RWPE2 (cell line): ENCODE measurements around the gene SRL.
"Not testable (repeated sequence)": the region's sequence is repeated elsewhere in the genome, so short reads cannot be mapped to it uniquely, and the experiment has no call there.

Experiments
- ATAC-seq: fragments of 200-7000 bp; cut with Tn5 transposase; 3 replicates; pipeline ENCODE4 v1.9.1; 2021; ENCODE audit warnings: low read depth
- DNase-seq: peaks from one replicate; pipeline ENCODE4 v3.0.0-alpha.2; 2020; ENCODE audit warnings: low spot score
- H3K27ac ChIP-seq: fragments of 450-650 bp; 2 replicates; pipeline ENCODE4 v1.5.1; 2017; ENCODE audit warnings: mild to moderate bottlenecking; ENCODE audit not compliant: poor library complexity, severe bottlenecking
- H3K27me3 ChIP-seq: fragments of 250-450 bp; sonication (Bioruptor Pico); 2 replicates; pipeline ENCODE4 v1.5.1; 2021; ENCODE audit warnings: mild to moderate bottlenecking, moderate library complexity; ENCODE audit not compliant: insufficient read depth, poor library complexity, severe bottlenecking
- H3K36me3 ChIP-seq: fragments of 250-450 bp; sonication (Bioruptor Pico); 2 replicates; pipeline ENCODE4 v1.5.1; 2020; ENCODE audit warnings: low read depth, mild to moderate bottlenecking, moderate library complexity
- H3K4me1 ChIP-seq: fragments of 250-450 bp; sonication (Bioruptor Pico); 2 replicates; pipeline ENCODE4 v1.5.1; 2021; ENCODE audit warnings: mild to moderate bottlenecking, moderate library complexity; ENCODE audit not compliant: insufficient read depth, poor library complexity, severe bottlenecking
- H3K4me3 ChIP-seq: fragments of 250-450 bp; sonication (Bioruptor Pico); 2 replicates; pipeline ENCODE4 v1.5.1; 2021; ENCODE audit warnings: mild to moderate bottlenecking, moderate library complexity; ENCODE audit not compliant: severe bottlenecking
- H3K9me3 ChIP-seq: fragments of 250-450 bp; sonication (Bioruptor Pico); 2 replicates; pipeline ENCODE4 v1.5.1; 2021; ENCODE audit warnings: mild to moderate bottlenecking, moderate library complexity; ENCODE audit not compliant: severe bottlenecking
- CTCF ChIP-seq: fragments of 450-650 bp; IDR thresholded peaks from one replicate; pipeline ENCODE4 v1.5.1; 2017; ENCODE audit warnings: mild to moderate bottlenecking, moderate library complexity; ENCODE audit not compliant: poor library complexity, severe bottlenecking

The SRL gene

GRCh38 chr16:4158143-4159093 lies 83.5 kb downstream of the SRL start:
- no peak for ATAC-seq
- no peak for TF ChIP-seq CTCF

GRCh38 chr16:4157376-4157825 lies 84.5 kb downstream of the SRL start:
- H3K27me3 ChIP-seq: no peaks in the 10 kb centered on the region
- H3K36me3 ChIP-seq: no peaks in the 10 kb centered on the region
- no peaks in the 10 kb centered on the region for H3K4me1 ChIP-seq
- H3K27ac ChIP-seq: no peak overlapping the region
- H3K4me3 ChIP-seq: no peak overlapping the region
- DNase-seq (no peak), ATAC-seq (no peak)
- no peaks in the 10 kb centered on the region for H3K9me3 ChIP-seq
- no peak for TF ChIP-seq CTCF

More at GRCh38 chr16:4158143-4159093, 83.5 kb downstream of the SRL start:
- Histone ChIP-seq H3K9me3 (no peaks in the 10 kb centered on the region), H3K36me3 (no peaks in the 10 kb centered on the region), H3K4me3 (no peak overlapping the region), H3K27ac (no peak overlapping the region), H3K27me3 (no peaks in the 10 kb centered on the region), H3K4me1 (no peaks in the 10 kb centered on the region)
- no peak for DNase-seq

- not testable (repeated sequence) for ATAC-seq, DNase-seq, H3K4me1 ChIP-seq, H3K36me3 ChIP-seq, H3K4me3 ChIP-seq, H3K9me3 ChIP-seq, H3K27ac ChIP-seq, H3K27me3 ChIP-seq
Measured at GRCh38 chr16:4156503-4156902, 85.4 kb downstream of the SRL start.

GRCh38 chr16:4153364-4153763 lies 88.5 kb downstream of the SRL start:
- not testable (repeated sequence) for ATAC-seq, H3K4me3 ChIP-seq, H3K4me1 ChIP-seq, DNase-seq, H3K36me3 ChIP-seq, H3K27me3 ChIP-seq, H3K9me3 ChIP-seq, H3K27ac ChIP-seq

- no peak for TF ChIP-seq CTCF
- Histone ChIP-seq H3K27ac (no peak overlapping the region), H3K4me1 (no peaks in the 10 kb centered on the region), H3K9me3 (no peaks in the 10 kb centered on the region), H3K27me3 (no peaks in the 10 kb centered on the region), H3K4me3 (no peak overlapping the region), H3K36me3 (no peaks in the 10 kb centered on the region)
- no peak for DNase-seq
- ATAC-seq: no peak
Measured at GRCh38 chr16:4152267-4152666, 89.6 kb downstream of the SRL start.

GRCh38 chr16:4147236-4147635 lies 94.6 kb downstream of the SRL start:
- DNase-seq (no peak), ATAC-seq (no peak)
- H3K9me3 ChIP-seq: no peaks in the 10 kb centered on the region
- no peak for TF ChIP-seq CTCF
- H3K4me3 ChIP-seq: no peak overlapping the region
- no peak overlapping the region for H3K27ac ChIP-seq
- H3K36me3 ChIP-seq: no peaks in the 10 kb centered on the region
- H3K4me1 ChIP-seq: no peaks in the 10 kb centered on the region
- no peaks in the 10 kb centered on the region for H3K27me3 ChIP-seq
